HG03097 (cell line): Measurements from ENCODE around the gene GPD1L.

Experiments
- ATAC-seq: cut with Tn5 transposase; IDR thresholded peaks from one replicate; pipeline ENCODE4 v1.9.1; 2021; ENCODE audit not compliant: unreplicated experiment, low FRiP score

The GPD1L gene

DNA sequence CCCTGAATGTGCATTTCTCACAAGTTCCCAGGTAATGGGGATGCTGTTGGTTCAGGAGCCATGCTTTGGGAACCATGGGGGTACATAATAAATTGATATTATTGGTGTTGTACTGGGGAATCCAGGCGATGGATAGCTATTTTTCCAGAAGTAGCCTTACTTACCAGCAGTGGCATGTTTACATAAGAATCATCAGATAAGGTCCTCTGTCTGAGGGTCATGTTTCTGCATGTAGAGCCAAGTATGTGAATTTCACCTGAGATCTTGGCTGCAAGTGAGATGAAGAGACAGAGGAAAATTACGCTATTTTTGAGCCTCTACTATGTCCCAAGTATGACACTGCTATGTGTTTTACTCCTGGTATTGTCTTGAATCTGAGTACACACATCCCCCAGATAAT is 26.3 kb downstream of the GPD1L start:
- no peak for ATAC-seq

DNA sequence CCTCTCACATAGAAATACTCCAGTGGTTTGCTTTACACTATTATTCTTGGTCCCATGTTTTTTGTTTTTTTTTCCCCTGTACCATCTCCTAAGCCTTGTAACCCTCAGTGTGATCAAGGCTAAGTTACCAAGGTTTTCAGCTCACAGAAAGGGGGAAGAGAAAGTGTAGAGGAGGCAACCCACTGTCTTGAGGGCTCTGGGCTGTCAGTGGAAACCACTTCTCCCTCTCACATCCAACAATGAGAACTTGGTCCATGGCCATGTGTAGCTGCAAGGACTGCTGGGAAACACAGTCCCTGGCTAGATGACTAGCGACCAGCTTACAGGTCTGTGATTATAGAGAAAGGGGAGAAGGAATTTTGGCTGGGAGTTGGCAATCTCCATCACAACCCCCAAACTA is 30.3 kb downstream of the GPD1L start:
- no peak for ATAC-seq

DNA sequence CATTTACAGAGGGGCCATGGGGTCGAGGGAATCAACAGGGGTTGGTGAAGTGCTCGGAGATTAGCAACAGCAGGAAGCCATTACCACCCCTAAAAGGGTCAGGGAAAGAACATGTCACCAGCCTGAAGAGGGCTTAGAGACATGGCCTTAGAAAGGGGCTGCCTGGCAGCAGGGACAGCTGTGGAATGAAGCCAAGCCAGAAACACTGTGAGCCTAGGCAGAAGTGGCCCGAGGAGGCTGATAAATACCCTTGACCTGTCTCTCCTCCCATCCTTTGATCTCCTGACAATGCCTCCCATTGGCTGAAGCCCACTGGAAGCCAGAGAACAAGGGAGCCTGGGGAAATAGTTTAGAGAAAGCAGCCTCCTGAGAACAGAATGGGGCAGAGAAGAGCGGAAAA is 31.4 kb downstream of the GPD1L start:
- no peak for ATAC-seq

GRCh38 chr3:32138545-32139104 is 32.2 kb downstream of the GPD1L start:
- ATAC-seq = no peak

DNA sequence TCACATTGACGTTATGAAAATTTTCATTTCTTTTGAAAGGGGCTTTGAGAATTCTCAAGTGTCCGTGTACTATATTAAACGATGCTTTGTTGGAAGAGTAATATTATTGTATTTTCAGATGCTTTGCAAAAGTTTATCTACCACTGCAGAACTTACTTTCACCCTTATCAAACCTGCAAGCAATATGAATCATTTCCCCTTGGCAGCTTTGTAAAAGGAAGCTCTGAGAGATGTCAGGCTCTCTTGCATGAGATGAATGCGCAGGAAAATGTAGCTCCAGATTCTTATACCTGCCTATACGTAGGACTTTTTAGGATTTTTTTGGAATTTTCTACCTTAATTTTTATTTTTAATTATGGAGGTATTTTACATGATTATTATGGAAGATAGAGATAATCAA is 34.5 kb downstream of the GPD1L start:
- no peak for ATAC-seq

GRCh38 chr3:32143849-32144757 is 37.7 kb downstream of the GPD1L start:
- ATAC-seq = no peak

DNA sequence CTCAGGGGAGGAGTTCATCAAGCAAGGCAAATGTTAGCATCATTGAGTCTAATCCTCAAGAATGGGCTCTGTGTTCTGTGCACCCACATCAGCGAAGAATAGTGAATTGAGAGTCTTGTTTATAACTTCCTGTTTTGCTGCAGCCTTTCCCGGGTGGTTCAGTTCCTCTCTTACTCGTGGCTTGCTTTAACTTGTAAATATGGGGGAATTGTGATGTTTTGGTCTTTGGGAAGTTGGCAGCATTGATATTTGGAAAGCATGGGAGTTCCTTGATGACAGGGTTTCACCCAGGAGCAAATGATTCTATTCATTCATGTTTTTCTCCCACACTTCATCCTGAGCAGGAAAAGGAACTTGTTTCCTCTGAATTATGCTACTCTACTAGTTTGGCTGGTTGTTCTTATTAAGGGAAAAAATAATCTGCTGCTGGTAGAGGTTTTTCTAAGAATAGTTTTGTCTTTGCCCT is 40.4 kb downstream of the GPD1L start:
- no peak for ATAC-seq

DNA sequence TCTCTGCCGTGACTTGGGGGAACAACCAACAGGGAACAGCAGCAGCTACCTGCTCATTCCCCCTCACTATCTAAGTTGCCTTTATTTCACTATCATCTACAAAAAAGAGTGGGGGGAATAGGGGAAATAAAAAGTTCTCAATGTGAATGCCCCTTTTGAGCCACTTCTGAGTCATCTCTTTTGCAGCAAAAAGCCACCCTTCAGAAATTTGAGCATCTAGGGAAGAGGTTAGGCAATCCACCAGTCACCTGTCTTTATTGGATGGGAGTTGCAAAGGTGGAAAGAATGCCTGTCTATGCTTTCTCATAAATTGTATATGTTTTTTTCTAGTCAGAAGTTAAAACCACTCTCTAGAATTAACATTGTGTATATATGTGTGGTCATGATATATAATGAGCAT is 41.1 kb downstream of the GPD1L start:
- ATAC-seq = no peak

DNA sequence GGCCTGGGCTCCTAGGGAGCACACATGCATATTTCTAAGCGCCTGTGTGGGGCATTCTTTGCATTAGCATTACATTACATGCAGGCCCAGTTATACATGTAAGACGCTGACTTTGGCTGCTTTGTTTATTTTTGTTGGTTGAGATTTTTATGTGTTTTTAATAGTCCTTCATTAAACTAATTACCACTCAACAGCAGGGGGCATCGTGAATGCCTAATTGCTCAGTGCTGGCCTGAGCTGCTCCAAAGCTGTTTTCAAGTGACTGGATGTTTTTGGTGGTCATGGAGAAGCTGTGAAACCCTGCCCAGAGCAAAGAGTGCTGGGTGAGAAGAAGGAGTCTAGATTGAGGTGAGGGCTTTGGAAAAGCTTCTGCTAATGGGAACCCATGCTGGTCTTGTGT is 41.5 kb downstream of the GPD1L start:
- no peak for ATAC-seq

DNA sequence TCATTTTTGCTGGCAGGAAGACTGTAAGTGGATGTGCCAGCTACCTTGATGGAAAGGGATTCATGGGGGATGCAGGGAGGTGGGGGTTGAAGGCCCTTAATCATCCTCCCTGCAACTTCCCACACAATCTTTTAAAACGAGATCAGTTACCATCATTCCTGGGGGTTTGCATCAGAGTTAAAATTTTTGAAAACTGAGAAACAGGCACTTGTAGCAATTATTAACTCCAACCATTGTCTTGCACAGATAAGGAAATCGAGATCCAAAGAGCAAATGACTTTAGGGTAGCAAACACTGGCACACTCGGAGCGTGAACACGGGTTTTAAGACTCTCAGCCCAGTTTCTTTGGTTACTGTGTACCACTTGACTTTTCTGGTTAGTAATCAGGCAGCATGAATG is 41.9 kb downstream of the GPD1L start:
- ATAC-seq = no peak

DNA sequence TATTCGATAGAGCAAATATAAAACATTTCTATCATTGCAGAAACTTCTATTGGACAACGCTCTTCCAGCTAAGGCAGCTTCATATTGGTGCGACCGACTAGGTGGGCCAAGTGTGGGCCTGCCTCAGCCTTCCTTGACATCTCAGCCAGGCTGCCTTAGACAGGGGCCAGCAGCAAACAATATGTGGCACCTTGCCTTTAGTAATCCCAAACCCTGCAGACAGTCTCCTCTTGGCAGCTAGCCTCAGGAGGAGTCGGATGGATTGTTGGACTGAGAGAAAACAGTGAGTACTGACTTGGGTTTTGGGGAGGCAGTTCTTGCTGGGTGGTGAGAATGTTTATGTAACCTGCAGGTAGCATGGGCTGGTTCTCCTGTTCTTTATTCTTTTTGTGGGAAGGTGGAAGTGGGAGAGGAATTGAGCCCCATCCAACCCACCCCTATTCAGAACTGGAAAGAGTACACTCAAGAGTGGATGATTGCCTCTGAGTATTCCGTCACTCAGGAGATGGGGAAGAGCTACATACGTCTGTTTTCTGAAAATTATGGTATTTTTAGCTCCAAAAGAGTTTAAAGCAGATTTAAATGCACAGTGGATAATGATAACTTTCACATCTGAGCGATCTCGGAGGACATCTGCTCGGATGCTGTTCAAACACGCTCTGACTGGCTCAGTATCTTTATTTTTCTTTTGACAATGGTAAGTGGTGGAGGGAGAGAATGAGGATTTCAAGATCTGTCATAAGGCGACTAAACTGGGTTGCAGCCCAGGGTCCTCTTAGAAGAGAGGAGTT is 47.2 kb downstream of the GPD1L start:
- ATAC-seq = no peak

GRCh38 chr3:32154205-32154579 is 47.8 kb downstream of the GPD1L start:
- ATAC-seq = no peak

- no peak for ATAC-seq
Observed at GRCh38 chr3:32155117-32155516, 48.7 kb downstream of the GPD1L start.

DNA sequence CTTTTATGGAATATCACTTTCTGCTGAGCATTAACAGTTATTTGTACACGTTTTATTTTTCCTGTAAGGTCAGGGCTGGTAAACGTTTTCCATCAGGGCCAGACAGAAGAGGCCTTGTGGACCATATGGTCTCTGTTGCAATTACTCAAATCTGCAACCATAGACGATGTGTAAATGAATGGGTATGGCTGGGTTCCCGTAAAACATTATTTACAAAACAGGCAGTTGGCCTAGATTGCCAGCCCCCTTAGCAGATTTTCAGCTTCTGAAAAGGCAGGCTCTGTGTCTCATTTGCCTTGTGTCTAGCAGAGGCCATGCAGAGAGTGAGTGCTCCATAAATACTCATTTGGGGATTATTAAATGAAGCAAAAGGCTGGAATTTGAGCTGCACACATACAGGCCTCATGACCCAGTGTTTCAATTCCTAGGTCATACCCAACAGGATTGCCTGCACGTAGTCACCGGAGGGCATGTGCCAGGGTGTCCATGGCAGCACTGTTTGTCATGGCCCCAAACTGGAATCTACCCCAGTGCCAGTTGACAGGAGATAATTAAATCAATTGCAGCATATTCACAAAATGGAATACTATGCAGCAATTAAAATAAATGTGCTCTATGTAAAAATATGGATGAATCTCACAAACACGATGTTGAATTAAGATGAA is 51.3 kb downstream of the GPD1L start:
- no peak for ATAC-seq

GRCh38 chr3:32160706-32161214 is 54.3 kb downstream of the GPD1L start:
- ATAC-seq = no peak

DNA sequence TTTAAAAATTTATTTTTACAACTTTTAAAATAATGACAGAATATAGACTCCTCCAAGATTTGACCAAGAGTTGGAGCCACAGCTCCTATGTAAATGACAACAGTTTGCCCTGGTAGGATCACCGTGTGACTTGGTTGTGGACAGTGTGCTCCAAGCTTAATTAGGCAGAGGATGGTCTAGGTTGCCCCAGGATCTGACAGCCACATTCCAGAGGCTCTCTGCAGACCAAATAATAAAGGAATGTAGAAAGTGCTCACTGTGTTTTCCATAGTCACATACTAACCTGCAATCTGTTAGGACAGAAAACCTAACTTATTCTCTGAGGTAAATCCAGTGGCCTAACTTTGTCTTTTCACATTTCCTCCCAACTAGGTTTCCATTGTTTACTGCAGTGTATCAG is 59.0 kb downstream of the GPD1L start:
- ATAC-seq = no peak

DNA sequence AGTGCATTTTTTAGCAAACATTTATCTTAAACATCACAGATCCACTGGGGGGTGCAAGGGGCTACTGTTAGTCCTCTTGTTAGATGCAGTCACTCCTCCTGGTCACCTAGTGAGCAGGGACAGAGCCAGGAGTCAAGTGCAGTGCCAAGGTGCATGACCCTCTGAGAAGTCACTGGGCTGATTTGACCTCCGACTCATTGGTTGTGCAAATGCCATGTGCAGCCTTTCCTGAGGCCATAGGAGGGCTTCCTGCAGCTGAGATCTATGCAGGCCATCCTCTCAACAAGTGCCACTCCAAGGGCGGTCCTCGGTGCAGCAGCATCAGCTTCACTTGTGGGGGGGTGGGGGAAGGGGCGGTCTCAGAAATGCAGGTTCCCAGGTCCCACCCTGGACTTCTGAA is 60.2 kb downstream of the GPD1L start:
- ATAC-seq = no peak

DNA sequence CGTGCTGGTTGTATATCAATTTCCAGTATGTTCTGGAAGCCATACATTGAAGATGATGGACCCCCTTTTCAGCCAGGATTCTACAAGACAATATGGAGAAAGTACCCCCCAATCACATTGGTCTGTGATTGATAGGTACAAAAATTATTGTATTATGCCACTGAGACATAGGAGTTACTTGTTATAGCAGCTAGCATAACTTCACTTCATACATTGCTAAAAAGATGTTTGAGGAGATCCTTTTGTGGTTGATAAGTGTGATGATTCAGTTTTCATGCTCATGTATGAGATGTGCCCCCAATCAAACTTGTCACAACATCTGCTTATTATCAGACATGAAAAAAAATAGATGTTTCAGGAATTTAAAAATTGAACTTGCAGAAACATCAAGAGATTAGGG is 66.0 kb downstream of the GPD1L start:
- no peak for ATAC-seq

- no peak for ATAC-seq
Observed at GRCh38 chr3:32175607-32176197, 69.3 kb downstream of the GPD1L start.

DNA sequence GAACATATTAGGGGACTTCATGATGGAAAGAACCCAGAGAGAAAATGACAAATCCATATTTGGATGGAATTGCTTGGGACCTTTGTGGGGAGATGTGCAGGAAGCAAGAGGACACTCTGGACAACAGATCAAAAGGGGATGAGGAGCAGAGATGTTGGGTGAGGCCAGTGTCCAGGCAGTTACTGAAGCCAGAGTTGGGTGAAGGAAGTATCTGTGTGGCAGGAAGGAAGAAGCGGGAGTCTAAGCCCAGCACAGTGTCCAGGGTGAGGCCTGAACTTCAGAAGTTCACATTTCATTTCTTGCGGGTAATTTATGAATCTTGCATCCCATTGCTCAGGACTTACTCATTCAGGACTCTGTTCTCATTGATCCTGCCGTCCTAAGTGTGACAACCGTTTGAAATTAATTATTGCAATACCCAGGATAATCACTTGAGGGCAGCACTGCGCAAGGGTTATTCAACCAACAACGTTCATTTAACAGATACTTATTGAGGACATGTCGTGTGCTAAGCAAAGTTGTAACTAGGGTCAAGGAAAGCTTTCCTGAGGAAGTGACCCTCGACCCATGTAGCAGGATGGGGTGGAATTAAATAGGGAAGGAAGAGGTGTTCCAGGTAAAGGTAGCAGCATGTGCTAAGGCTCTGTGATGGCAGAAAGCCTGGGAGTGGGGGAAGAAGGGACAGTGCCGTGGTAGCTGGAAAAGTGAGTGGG is 70.7 kb downstream of the GPD1L start:
- no peak for ATAC-seq
